ENCODE measurements around the gene MYL6. TPM values are rescaled to one million over a fixed set of nuclear protein-coding genes. Genes with fewer than 3 reads are reported as not detected.

MYL6 gene
- total RNA-seq, 1 experiment from 2014 or later = 932 TPM

- ATAC-seq (peak; percentile 95), DNase-seq (ENCODE audit: low spot score) (peak; percentile 99)
- Mint-ChIP-seq H3K9me3 (no peaks in the 10 kb centered on the region), H3K27me3 (ENCODE audit: low read depth) (no peaks in the 10 kb centered on the region; the same call in 1 of the 2 replicates), H3K4me1 (peaks cover 30% of the 10 kb centered on the region), H3K4me3 (peak within 1 kb of the TSS; percentile 98), H3K27ac (peak within 1 kb of the TSS; percentile 99), H3K36me3 (peaks cover 30% of the 10 kb centered on the region)
- ChIA-PET POLR2A (interaction anchor here (0.6 to 5.3 kb wide), 17 partner anchors 10 to 508 kb away, joined by 3 to 104 read pairs (median 5); partner anchors contain the start of genes CNPY2, ERBB3, MYL6 and PA2G4), CTCF (interaction anchor here (0.5 to 4.2 kb wide), 31 partner anchors 8 to 1044 kb away, joined by 3 to 61 read pairs (median 5); partner anchors contain the start of genes ANKRD52, COQ10A, MYL6 and MYL6B)
- TF ChIP-seq ZNF416 (CRISPR knock-in tag; IDR thresholded peaks at IDR 0.05) = no peak
- TF ChIP-seq PRRX2 (CRISPR knock-in tag; IDR thresholded peaks at IDR 0.05) = no peak
- no peak for TF ChIP-seq JUN (CRISPR knock-in tag; IDR thresholded peaks at IDR 0.05)
- TF ChIP-seq CDX4 (CRISPR knock-in tag; IDR thresholded peaks at IDR 0.05; ENCODE audit: borderline replicate concordance) = no peak
- TF ChIP-seq ZBTB21 (CRISPR knock-in tag; IDR thresholded peaks at IDR 0.05; ENCODE audit: borderline replicate concordance) = peak; percentile 94
- TF ChIP-seq NFATC4 (CRISPR knock-in tag; IDR thresholded peaks at IDR 0.05) = 0 out of 2 replicates have a peak, but pooled peaks have one; percentile 27
- TF ChIP-seq MXD4 (CRISPR knock-in tag; IDR thresholded peaks at IDR 0.05; ENCODE audit: borderline replicate concordance) = no peak
- TF ChIP-seq, protein P1, sequence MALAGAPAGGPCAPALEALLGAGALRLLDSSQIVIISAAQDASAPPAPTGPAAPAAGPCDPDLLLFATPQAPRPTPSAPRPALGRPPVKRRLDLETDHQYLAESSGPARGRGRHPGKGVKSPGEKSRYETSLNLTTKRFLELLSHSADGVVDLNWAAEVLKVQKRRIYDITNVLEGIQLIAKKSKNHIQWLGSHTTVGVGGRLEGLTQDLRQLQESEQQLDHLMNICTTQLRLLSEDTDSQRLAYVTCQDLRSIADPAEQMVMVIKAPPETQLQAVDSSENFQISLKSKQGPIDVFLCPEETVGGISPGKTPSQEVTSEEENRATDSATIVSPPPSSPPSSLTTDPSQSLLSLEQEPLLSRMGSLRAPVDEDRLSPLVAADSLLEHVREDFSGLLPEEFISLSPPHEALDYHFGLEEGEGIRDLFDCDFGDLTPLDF (CRISPR knock-in tag; IDR thresholded peaks at IDR 0.05) = no peak
- TF ChIP-seq, protein P2, sequence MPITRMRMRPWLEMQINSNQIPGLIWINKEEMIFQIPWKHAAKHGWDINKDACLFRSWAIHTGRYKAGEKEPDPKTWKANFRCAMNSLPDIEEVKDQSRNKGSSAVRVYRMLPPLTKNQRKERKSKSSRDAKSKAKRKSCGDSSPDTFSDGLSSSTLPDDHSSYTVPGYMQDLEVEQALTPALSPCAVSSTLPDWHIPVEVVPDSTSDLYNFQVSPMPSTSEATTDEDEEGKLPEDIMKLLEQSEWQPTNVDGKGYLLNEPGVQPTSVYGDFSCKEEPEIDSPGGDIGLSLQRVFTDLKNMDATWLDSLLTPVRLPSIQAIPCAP (CRISPR knock-in tag; IDR thresholded peaks at IDR 0.05) = 0 out of 2 replicates have a peak, but pooled peaks have one; percentile 26
- no peak for TF ChIP-seq ZNF671 (CRISPR knock-in tag; IDR thresholded peaks at IDR 0.05)
- TF ChIP-seq TCF7 (CRISPR knock-in tag; IDR thresholded peaks at IDR 0.05; ENCODE audit: low read depth) = no peak
- 0 out of 2 replicates have a peak, but pooled peaks have one; percentile 22 for TF ChIP-seq MYBL2 (CRISPR knock-in tag; IDR thresholded peaks at IDR 0.05)
- no peak for TF ChIP-seq GRHL2 (CRISPR knock-in tag; IDR thresholded peaks at IDR 0.05; ENCODE audit: insufficient replicate concordance, severe bottlenecking)
- TF ChIP-seq FOXJ3 (CRISPR knock-in tag; IDR thresholded peaks at IDR 0.05; ENCODE audit: borderline replicate concordance) = no peak
- peak; percentile 38; the same call in 1 of the 2 replicates for TF ChIP-seq GABPB1 (CRISPR knock-in tag; IDR thresholded peaks at IDR 0.05)
- no peak for TF ChIP-seq ZNF317 (CRISPR knock-in tag; IDR thresholded peaks at IDR 0.05; ENCODE audit: borderline replicate concordance, low read depth)
- no peak for TF ChIP-seq ERG (CRISPR knock-in tag; IDR thresholded peaks at IDR 0.05)
- TF ChIP-seq TP53 (CRISPR knock-in tag; IDR thresholded peaks at IDR 0.05) = no peak
- TF ChIP-seq TEAD1 (CRISPR knock-in tag; IDR thresholded peaks at IDR 0.05) = peak; percentile 11; the same call in 1 of the 2 replicates
- no peak; the same call in 1 of the 2 replicates for TF ChIP-seq CREM (CRISPR knock-in tag; IDR thresholded peaks at IDR 0.05)
- TF ChIP-seq CTCF (IDR thresholded peaks at IDR 0.05) = no peak
- TF ChIP-seq ZNF232 (CRISPR knock-in tag; IDR thresholded peaks at IDR 0.05) = peak; percentile 87; the same call in 1 of the 2 replicates
- TF ChIP-seq ZNF423 (CRISPR knock-in tag; IDR thresholded peaks at IDR 0.05) = no peak
- TF ChIP-seq SMAD4 (CRISPR knock-in tag; IDR thresholded peaks at IDR 0.05) = no peak
- no peak for TF ChIP-seq RORB (CRISPR knock-in tag; IDR thresholded peaks at IDR 0.05)
- peak; percentile 82 for TF ChIP-seq MAX (CRISPR knock-in tag; IDR thresholded peaks at IDR 0.05)
- TF ChIP-seq FOXP1 (CRISPR knock-in tag; IDR thresholded peaks at IDR 0.05; ENCODE audit: borderline replicate concordance) = no peak; the same call in 1 of the 2 replicates
- TF ChIP-seq RELA (CRISPR knock-in tag; IDR thresholded peaks at IDR 0.05; ENCODE audit: borderline replicate concordance) = no peak
- TF ChIP-seq KAT7 (CRISPR knock-in tag; IDR thresholded peaks at IDR 0.05; ENCODE audit: borderline replicate concordance) = 0 out of 2 replicates have a peak, but pooled peaks have one; percentile 34
- TF ChIP-seq EMX1 (CRISPR knock-in tag; IDR thresholded peaks at IDR 0.05) = no peak
- peak; percentile 82; the same call in 1 of the 2 replicates for TF ChIP-seq SP1 (CRISPR knock-in tag; conservative IDR thresholded peaks at IDR 0.05)
These were observed 30.1 kb upstream of the MYL6 start, which contains the start of gene ESYT1 for GRCh38 chr12:56127888-56128669. Gene ESYT1 (plus strand): TSS chr12:56128267. CDS start chr12:56128320, 53 bp downstream.
